ENCODE measurements around the gene CD160. TPM values are rescaled to one million over a fixed set of nuclear protein-coding genes. Genes with fewer than 3 reads are reported as not detected.

CD160 gene
- total and polyA plus RNA-seq, 2 of the 13 experiments (the other 11 are each of a cell fraction or from before 2014, with no cell fraction given): 0.09 TPM; not detected in 1

GRCh38 chr1:145758116-145758515, 38.8 kb downstream of the CD160 start:
- TF ChIP-seq ELK4 (CRISPR knock-in tag; IDR thresholded peaks at IDR 0.05; ENCODE audit: borderline replicate concordance) (no peak), PAF1 (CRISPR knock-in tag; IDR thresholded peaks at IDR 0.05) (no peak), UBTF (CRISPR knock-in tag; IDR thresholded peaks at IDR 0.05) (no peak), ZBTB38 (CRISPR knock-in tag; IDR thresholded peaks at IDR 0.05) (no peak), MEF2D (CRISPR knock-in tag; IDR thresholded peaks at IDR 0.05) (no peak), TOPORS (CRISPR knock-in tag; IDR thresholded peaks at IDR 0.05) (no peak)
- WGBS (ENCODE audit: low lambda C conversion rate): 100% methylated on average over 1 of the region's 1 CpG
- BruUV-seq (replicated peaks): no TSS peak
- FAIRE-seq (no peak), DNase-seq (ENCODE audit: low spot score) (no peak), ATAC-seq (no peak)
- H3K9me3 ChIP-seq (ENCODE audit: low read length): peaks cover 6% of the 10 kb centered on the region; the same call in 1 of the 2 replicates
- peaks cover 4 to 10% of the 10 kb centered on the region in 2 experiments; a peak in 4 of 5 replicates for H3K36me3 ChIP-seq (replicated peaks in 1 of 2; ENCODE audit: control insufficient read depth in 1 of 2, insufficient read depth in 2 of 2, low read length in 2 of 2)
- CTCF ChIA-PET (ENCODE audit: low intra/inter-chr PET ratio, low total read pairs): no interaction called here
- H3K27me3 ChIP-seq (ENCODE audit: control insufficient read depth in 1 of 2, insufficient read depth in 2 of 2, low read length in 2 of 2): no peaks in the 10 kb centered on the region
- in situ Hi-C loops (cut with HindIII; ENCODE audit: extremely low pct_ligation_motif_present, low pct_unique_long_range_greater_than_20kb): no loop called here
- POLR2A ChIA-PET: no interaction called here
- H3K9ac ChIP-seq (ENCODE audit: insufficient read depth, low read depth, low read length): no peak overlapping the region
- no peaks in the 10 kb centered on the region for H3K79me2 ChIP-seq (ENCODE audit: insufficient read depth, low read length)
- H3K27ac ChIP-seq (ENCODE audit: extremely low read length, insufficient read depth, low read length): no peak overlapping the region
- intact Hi-C loops (cut with micrococcal nuclease; ENCODE audit: unreplicated experiment): no loop called here
- H3K4me3 ChIP-seq (replicated peaks in 1 of 3; ENCODE audit: insufficient read depth in 1 of 3, low read depth in 2 of 3, low read length in 3 of 3): no peak overlapping the region
- no peak overlapping the region for H3K4me2 ChIP-seq (ENCODE audit: low read depth, low read length)
- H4K20me1 ChIP-seq (ENCODE audit: insufficient read depth, low read length): no peaks in the 10 kb centered on the region
- no peak overlapping the region for H2AFZ ChIP-seq (ENCODE audit: low read length)
- peaks cover 10% of the 10 kb centered on the region; the same call in 1 of the 2 replicates for H3K4me1 ChIP-seq (ENCODE audit: insufficient read depth, low read length)
